Natural killer cell treated with Interleukin-12 subunit alpha and Interleukin-12 subunit beta and Interleukin-15 and Interleukin-18, amount 100 ng/mL, for 72 hours (primary cell): ENCODE results near the gene GMDS. TPM values are rescaled to one million over a fixed set of nuclear protein-coding genes. Genes with fewer than 3 reads are reported as not detected.
A peak's percentile ranks its signal among the peaks of the same experiment; 100 is the strongest.

ENCODE experiments used
- ATAC-seq, 2 donors: fragments of 150-1000 bp; cut with Tn5 transposase in 1 of 2; sonication (Bioruptor Pico), chemical (Tn5 transposase) in 1 of 2; 2 replicates each; pipeline ENCODE4 v1.10.0; 2021
- DNase-seq: peaks from one replicate; pipeline ENCODE4 v3.0.0; 2022; ENCODE audit warnings: low spot score
- H3K27ac Mint-ChIP-seq, 2 donors: 1 replicate in 1 of 2; 2 replicates in 1 of 2; pipeline ENCODE4 v1.8.0; 2022; ENCODE audit warnings: mixed read lengths in 2 of 2, mild to moderate bottlenecking in 1 of 2, moderate library complexity in 1 of 2
- H3K27me3 Mint-ChIP-seq, 2 donors: 1 replicate in 1 of 2; 2 replicates in 1 of 2; pipeline ENCODE4 v1.8.0; 2022; ENCODE audit warnings: mixed read lengths in 2 of 2
- H3K36me3 Mint-ChIP-seq: one replicate; pipeline ENCODE4 v1.8.0; 2022; ENCODE audit warnings: mixed read lengths
- H3K4me1 Mint-ChIP-seq, 2 donors: 1 replicate in 1 of 2; 2 replicates in 1 of 2; pipeline ENCODE4 v1.8.0; 2022; ENCODE audit warnings: low read depth in 2 of 2, mixed read lengths in 2 of 2, mild to moderate bottlenecking in 1 of 2
- H3K4me3 Mint-ChIP-seq: one replicate; pipeline ENCODE4 v1.8.0; 2022; ENCODE audit warnings: mixed read lengths
- H3K9me3 Mint-ChIP-seq: 2 replicates; pipeline ENCODE4 v1.8.0; 2022; ENCODE audit warnings: mixed read lengths
- total RNA-seq, 2 donors: library from RNA; stranded (reverse); gene quantifications; one replicate each; pipeline ENCODE4 v1.2.3, GENCODE V29; 2022

GMDS gene
- total RNA-seq, 2 donors from 2014 or later = 23.7 to 39.4 TPM

GRCh38 chr6:1930356-1930755 lies 315.0 kb downstream of the GMDS start:
- H3K4me1 Mint-ChIP-seq = no peaks in the 10 kb centered on the region
- H3K27me3 Mint-ChIP-seq = no peaks in the 10 kb centered on the region
- H3K27ac Mint-ChIP-seq = no peak overlapping the region
- ATAC-seq (no peak), DNase-seq (no peak)
- H3K9me3 Mint-ChIP-seq = no peaks in the 10 kb centered on the region
- no peak overlapping the region for H3K4me3 Mint-ChIP-seq
- H3K36me3 Mint-ChIP-seq = no peaks in the 10 kb centered on the region

GRCh38 chr6:1929931-1930330 lies 315.5 kb downstream of the GMDS start:
- Mint-ChIP-seq H3K4me3 (no peak overlapping the region), H3K36me3 (no peaks in the 10 kb centered on the region), H3K27me3 (no peaks in the 10 kb centered on the region), H3K4me1 (no peaks in the 10 kb centered on the region), H3K27ac (no peak overlapping the region), H3K9me3 (no peaks in the 10 kb centered on the region)
- ATAC-seq (no peak), DNase-seq (no peak)

- no peak for DNase-seq
- H3K4me1 Mint-ChIP-seq = no peaks in the 10 kb centered on the region
- no peak for ATAC-seq
- H3K36me3 Mint-ChIP-seq = no peaks in the 10 kb centered on the region
- H3K9me3 Mint-ChIP-seq = no peaks in the 10 kb centered on the region
- H3K4me3 Mint-ChIP-seq = no peak overlapping the region
- no peak overlapping the region for H3K27ac Mint-ChIP-seq
- H3K27me3 Mint-ChIP-seq = no peaks in the 10 kb centered on the region
These were observed 319.5 kb downstream of the GMDS start for GRCh38 chr6:1925743-1926430.

GRCh38 chr6:1923449-1923848 lies 322.0 kb downstream of the GMDS start:
- ATAC-seq (no peak), DNase-seq (no peak)
- Mint-ChIP-seq H3K9me3 (no peaks in the 10 kb centered on the region), H3K4me1 (no peaks in the 10 kb centered on the region), H3K4me3 (no peak overlapping the region), H3K36me3 (no peaks in the 10 kb centered on the region), H3K27ac (no peak overlapping the region), H3K27me3 (no peaks in the 10 kb centered on the region)

- Mint-ChIP-seq H3K9me3 (no peaks in the 10 kb centered on the region), H3K4me3 (peak overlapping the region; percentile 35), H3K27me3 (no peaks in the 10 kb centered on the region), H3K36me3 (no peaks in the 10 kb centered on the region), H3K4me1 (peaks cover 19 to 23% of the 10 kb centered on the region in 2 donors), H3K27ac (peak overlapping the region; percentile 48 to 78)
- DNase-seq (no peak), ATAC-seq (peak; percentile 92 to 93)
These were observed 327.6 kb downstream of the GMDS start for GRCh38 chr6:1917626-1918371.

- no peak overlapping the region for H3K4me3 Mint-ChIP-seq
- H3K4me1 Mint-ChIP-seq = peaks cover 19 to 23% of the 10 kb centered on the region in 2 donors
- H3K27ac Mint-ChIP-seq = peak overlapping the region; percentile 48 to 78
- H3K9me3 Mint-ChIP-seq = no peaks in the 10 kb centered on the region
- no peaks in the 10 kb centered on the region for H3K36me3 Mint-ChIP-seq
- DNase-seq = no peak
- ATAC-seq = no peak
- no peaks in the 10 kb centered on the region for H3K27me3 Mint-ChIP-seq
These were observed 328.9 kb downstream of the GMDS start for GRCh38 chr6:1916334-1917070.

- no peaks in the 10 kb centered on the region for H3K36me3 Mint-ChIP-seq
- no peaks in the 10 kb centered on the region for H3K27me3 Mint-ChIP-seq
- no peak for ATAC-seq
- no peak for DNase-seq
- no peaks in the 10 kb centered on the region for H3K9me3 Mint-ChIP-seq
- H3K27ac Mint-ChIP-seq = no peak overlapping the region
- H3K4me1 Mint-ChIP-seq = peaks cover 19 to 23% of the 10 kb centered on the region in 2 donors
- no peak overlapping the region for H3K4me3 Mint-ChIP-seq
These were observed 330.2 kb downstream of the GMDS start for GRCh38 chr6:1915226-1915625.

GRCh38 chr6:1913577-1913976 lies 331.8 kb downstream of the GMDS start:
- no peaks in the 10 kb centered on the region for H3K27me3 Mint-ChIP-seq
- no peak for DNase-seq
- H3K27ac Mint-ChIP-seq = no peak overlapping the region
- no peaks in the 10 kb centered on the region for H3K36me3 Mint-ChIP-seq
- no peak for ATAC-seq
- no peak overlapping the region for H3K4me3 Mint-ChIP-seq
- peaks cover 19 to 23% of the 10 kb centered on the region in 2 donors for H3K4me1 Mint-ChIP-seq
- no peaks in the 10 kb centered on the region for H3K9me3 Mint-ChIP-seq

GRCh38 chr6:1912731-1913130 lies 332.7 kb downstream of the GMDS start:
- DNase-seq (no peak), ATAC-seq (no peak)
- Mint-ChIP-seq H3K9me3 (no peaks in the 10 kb centered on the region), H3K4me1 (peaks cover 15 to 18% of the 10 kb centered on the region in 2 donors), H3K36me3 (no peaks in the 10 kb centered on the region), H3K27ac (no peak overlapping the region), H3K4me3 (no peak overlapping the region), H3K27me3 (no peaks in the 10 kb centered on the region)

GRCh38 chr6:1911474-1911873 lies 333.9 kb downstream of the GMDS start:
- Mint-ChIP-seq H3K27me3 (no peaks in the 10 kb centered on the region), H3K27ac (no peak overlapping the region), H3K9me3 (no peaks in the 10 kb centered on the region), H3K4me3 (no peak overlapping the region), H3K4me1 (peaks cover 5% of the 10 kb centered on the region in 2 donors), H3K36me3 (no peaks in the 10 kb centered on the region)
- no peak for DNase-seq
- ATAC-seq = no peak

GRCh38 chr6:1910621-1911407 lies 334.6 kb downstream of the GMDS start:
- Mint-ChIP-seq H3K4me1 (no peaks in the 10 kb centered on the region), H3K27me3 (no peaks in the 10 kb centered on the region), H3K27ac (no peak overlapping the region), H3K9me3 (no peaks in the 10 kb centered on the region), H3K36me3 (no peaks in the 10 kb centered on the region), H3K4me3 (no peak overlapping the region)
- ATAC-seq (no peak), DNase-seq (no peak)

- Mint-ChIP-seq H3K36me3 (no peaks in the 10 kb centered on the region), H3K4me1 (no peaks in the 10 kb centered on the region), H3K27me3 (no peaks in the 10 kb centered on the region), H3K27ac (no peak overlapping the region), H3K9me3 (no peaks in the 10 kb centered on the region), H3K4me3 (no peak overlapping the region)
- ATAC-seq (no peak), DNase-seq (no peak)
These were observed 336.6 kb downstream of the GMDS start for GRCh38 chr6:1908784-1909183.

- H3K27ac Mint-ChIP-seq = no peak overlapping the region
- H3K4me3 Mint-ChIP-seq = no peak overlapping the region
- no peaks in the 10 kb centered on the region for H3K36me3 Mint-ChIP-seq
- H3K27me3 Mint-ChIP-seq = no peaks in the 10 kb centered on the region
- DNase-seq (no peak), ATAC-seq (no peak)
- H3K9me3 Mint-ChIP-seq = no peaks in the 10 kb centered on the region
- no peaks in the 10 kb centered on the region for H3K4me1 Mint-ChIP-seq
These were observed 338.8 kb downstream of the GMDS start for GRCh38 chr6:1906609-1907008.
